Activated T-helper 1 cell treated with anti-CD3 and anti-CD28 coated beads, Interleukin-2, amount 50 U/mL, for 16 hours (primary cell): ENCODE results near the gene TBC1D16.
"Not testable (repeated sequence)": the region's sequence is repeated elsewhere in the genome, so short reads cannot be mapped to it uniquely, and the experiment has no call there.

Experiments
- DNase-seq, 2 donors: peaks; one replicate each; pipeline ENCODE4 v3.0.0-alpha.2; 2020; ENCODE audit warnings: low read depth in 1 of 2, low spot score in 1 of 2

TBC1D16 gene

GRCh38 chr17:79897243-79898063, 138.2 kb downstream of the TBC1D16 start:
- no peak for DNase-seq

GRCh38 chr17:79893457-79893856, 142.2 kb downstream of the TBC1D16 start:
- not testable (repeated sequence) for DNase-seq

- DNase-seq: no peak
Observed at GRCh38 chr17:79892457-79893241, 143.0 kb downstream of the TBC1D16 start.

GRCh38 chr17:79891113-79891730, 144.4 kb downstream of the TBC1D16 start:
- no peak for DNase-seq

GRCh38 chr17:79890706-79891105, 145.0 kb downstream of the TBC1D16 start:
- no peak for DNase-seq

GRCh38 chr17:79888811-79889634, 146.6 kb downstream of the TBC1D16 start:
- no peak for DNase-seq

GRCh38 chr17:79888009-79888540, 147.6 kb downstream of the TBC1D16 start:
- DNase-seq: no peak

- no peak for DNase-seq
Observed at GRCh38 chr17:79887451-79887991, 148.2 kb downstream of the TBC1D16 start.

- no peak for DNase-seq
Observed at GRCh38 chr17:79883202-79883601, 152.5 kb downstream of the TBC1D16 start.
